Uterus (tissue), 2 donors: ENCODE results near the gene BAG2.

Experiments used
- POLR2A ChIP-seq, 2 donors: fragments of 450-650 bp; IDR thresholded peaks; one replicate each; pipeline ENCODE4 v1.6.1; 2016; ENCODE audit warnings: antibody characterized with exemption in 2 of 2, mild to moderate bottlenecking in 1 of 2, moderate library complexity in 1 of 2
- TF ChIP-seq, protein P1 (sequence below), 4 experiments: fragments of 200-600 bp in 2 of 4; fragments of 450-650 bp in 2 of 4; sonication (generic) in 2 of 4; IDR thresholded peaks; one replicate each; pipeline ENCODE4 v1.5.1; 2016 to 2019; ENCODE audit warnings: antibody characterized with exemption in 4 of 4, mild to moderate bottlenecking in 2 of 4, moderate library complexity in 1 of 4

DNA sequence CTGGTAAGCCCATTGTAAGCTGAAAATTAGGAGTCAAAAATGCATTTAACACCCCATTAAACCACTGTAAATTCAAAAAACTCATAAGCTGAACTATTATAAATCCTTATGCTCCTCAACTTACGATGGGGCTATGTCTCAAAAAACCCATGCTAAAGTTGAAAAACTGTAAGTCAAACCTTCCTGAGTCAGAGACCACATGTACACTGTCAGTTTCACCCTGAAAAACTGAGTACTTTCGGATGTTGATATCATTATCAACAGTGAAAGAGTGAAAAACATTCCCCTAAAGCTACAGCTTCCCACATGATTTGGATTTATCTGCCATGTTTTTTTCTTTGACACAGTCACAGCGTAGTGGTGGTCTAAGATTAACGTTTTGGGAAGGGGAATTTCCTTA lies 35.7 kb downstream of the BAG2 start:
- no peak for TF ChIP-seq POLR2A (IDR thresholded peaks at IDR 0.05)
- TF ChIP-seq, protein P1, sequence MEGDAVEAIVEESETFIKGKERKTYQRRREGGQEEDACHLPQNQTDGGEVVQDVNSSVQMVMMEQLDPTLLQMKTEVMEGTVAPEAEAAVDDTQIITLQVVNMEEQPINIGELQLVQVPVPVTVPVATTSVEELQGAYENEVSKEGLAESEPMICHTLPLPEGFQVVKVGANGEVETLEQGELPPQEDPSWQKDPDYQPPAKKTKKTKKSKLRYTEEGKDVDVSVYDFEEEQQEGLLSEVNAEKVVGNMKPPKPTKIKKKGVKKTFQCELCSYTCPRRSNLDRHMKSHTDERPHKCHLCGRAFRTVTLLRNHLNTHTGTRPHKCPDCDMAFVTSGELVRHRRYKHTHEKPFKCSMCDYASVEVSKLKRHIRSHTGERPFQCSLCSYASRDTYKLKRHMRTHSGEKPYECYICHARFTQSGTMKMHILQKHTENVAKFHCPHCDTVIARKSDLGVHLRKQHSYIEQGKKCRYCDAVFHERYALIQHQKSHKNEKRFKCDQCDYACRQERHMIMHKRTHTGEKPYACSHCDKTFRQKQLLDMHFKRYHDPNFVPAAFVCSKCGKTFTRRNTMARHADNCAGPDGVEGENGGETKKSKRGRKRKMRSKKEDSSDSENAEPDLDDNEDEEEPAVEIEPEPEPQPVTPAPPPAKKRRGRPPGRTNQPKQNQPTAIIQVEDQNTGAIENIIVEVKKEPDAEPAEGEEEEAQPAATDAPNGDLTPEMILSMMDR (IDR thresholded peaks at IDR 0.05), result no peak
